NCI-H2107 treated with DMSO at 0.1 percent for 48 hours (cell line): ENCODE measurements around the gene IQUB.
"Not testable (repeated sequence)": the region's sequence is repeated elsewhere in the genome, so short reads cannot be mapped to it uniquely, and the experiment has no call there.

ENCODE experiments used
- DNase-seq: peaks from one replicate; lab custom pipeline; 2025; ENCODE audit not compliant: unreplicated experiment; lab: John Stamatoyannopoulos, UW

The IQUB gene

DNA sequence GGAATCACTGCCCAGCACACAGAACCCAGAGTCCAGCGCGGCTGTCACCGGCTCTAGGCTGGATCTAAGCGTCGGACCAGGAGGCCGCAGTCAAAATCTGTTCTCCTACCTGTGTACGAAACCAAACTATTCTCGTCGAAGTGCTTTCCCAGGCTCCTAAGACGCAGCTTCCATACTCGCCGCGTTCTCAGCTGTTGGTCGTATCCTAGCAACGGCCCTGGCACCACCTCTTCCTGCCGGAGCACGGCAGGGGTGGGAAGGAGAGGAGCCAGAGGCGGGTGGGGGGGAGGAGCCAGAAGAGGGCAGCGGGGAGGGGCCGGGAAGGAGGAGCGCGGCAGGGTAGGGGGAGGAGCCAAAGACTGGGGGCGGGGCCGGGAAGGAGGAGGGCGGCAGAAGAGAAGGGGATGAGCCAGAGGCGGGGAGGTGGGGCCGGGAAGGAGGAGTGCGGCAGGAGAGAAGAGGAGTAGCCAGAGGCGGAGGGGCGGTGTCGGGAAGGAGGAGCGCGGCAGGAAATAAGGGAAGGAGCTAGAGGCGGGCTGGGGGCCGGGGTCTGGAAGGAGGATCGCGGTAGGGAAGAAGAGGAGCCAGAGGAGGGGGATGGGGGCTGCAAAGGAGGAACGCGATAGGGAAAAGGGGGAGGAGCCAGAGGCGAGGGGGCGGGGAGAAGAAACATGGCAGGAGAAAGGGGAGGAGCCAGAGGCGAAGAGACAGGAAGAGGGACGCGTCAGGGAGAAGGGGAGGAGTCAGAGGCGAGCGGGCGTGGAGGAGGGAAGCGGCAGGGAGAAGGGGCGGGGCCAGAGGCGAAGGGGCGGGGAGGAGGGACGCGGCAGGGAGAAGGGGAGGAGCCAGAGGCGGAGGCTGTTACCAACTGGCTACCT lies at the start of gene IQUB:
Gene IQUB, minus strand, starts transcription at position 213 of the 878 bp plus-strand sequence. CDS start 22,255 bp downstream, outside the sequence.
- DNase-seq: peak; percentile 95

- no peak for DNase-seq
These were observed 49.4 kb upstream of the IQUB start for GRCh38 chr7:123583821-123584220.

- DNase-seq: no peak
These were observed 46.7 kb upstream of the IQUB start for GRCh38 chr7:123581162-123581459.

DNA sequence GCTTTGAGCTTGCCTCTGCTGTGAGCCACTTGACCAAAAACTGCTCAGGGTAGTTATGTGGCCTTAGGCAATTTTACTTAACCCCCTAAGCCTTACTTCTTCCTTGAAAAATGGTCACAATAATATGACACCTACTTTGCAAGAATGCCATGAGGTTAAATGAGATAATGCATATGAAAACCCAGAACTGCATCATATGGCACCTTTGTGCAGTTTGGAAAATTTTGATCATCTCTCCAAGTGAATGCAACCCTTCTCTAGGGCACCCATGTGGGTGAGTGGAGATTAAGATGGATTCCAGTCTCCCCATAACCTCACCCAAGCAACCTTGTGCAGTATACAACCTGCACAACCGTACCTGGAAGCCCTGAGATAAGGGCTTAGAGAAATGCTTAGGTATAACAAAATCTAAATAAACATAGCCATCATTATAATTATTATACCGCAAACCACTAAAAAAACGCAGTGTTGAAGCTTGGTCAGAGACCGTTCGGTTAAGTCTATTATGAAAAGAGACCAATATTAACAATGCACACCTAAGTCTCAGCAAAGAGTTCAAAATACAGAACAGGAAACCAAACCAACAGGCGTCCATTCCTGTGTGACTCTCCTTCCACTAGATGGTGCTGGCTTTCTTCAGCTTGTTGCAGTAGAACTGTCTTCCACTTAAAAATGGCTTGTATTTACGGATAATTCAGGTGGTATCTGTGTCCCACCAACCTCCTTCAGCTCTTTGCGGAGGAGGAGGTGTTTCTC lies 46.2 kb upstream of the IQUB start:
- peak; percentile 88 for DNase-seq

DNA sequence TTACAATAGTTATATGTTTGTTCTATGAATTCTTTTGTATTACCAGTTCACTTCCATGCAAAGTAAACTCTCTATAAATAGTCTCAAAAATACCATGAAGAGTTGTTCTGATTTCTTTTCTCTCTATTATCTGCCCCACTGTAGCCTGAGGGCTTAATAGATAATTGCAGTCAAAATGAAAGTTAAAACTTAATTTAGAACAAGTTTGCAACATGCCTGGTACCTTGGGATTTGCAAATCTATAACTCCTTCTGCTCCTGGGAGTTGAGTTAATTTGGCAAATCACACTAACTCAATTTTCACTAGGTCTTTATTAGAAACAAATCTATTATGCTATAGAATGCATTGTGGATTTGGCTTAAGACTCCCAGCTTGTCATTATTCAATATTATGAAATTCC lies 45.0 kb upstream of the IQUB start:
- DNase-seq: no peak

DNA sequence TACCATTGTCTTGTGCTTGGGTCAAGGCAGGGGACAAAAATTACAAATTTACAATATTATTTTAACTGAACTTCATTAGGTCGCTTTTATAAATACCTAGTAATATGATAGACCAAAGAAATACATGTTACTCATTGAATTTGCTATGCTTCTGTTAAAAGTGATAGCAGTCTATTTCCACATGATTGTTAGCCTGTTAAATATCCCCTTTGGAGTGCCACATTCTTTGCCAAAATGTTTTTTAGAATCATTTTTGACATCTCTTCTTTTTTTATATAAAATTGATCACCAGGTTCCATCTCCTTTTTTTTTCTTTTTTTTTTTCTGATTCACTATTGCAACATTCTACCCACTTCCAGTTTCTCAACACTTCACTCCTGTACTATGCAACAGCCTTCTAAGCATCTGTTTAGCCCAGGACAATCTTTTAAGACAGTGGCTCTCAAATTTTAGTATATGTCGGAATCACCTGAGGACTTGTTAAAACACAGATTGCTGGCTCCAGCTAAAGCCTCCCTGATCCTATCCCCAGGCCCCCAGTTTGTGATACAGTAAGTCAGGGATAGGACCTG lies 39.6 kb upstream of the IQUB start:
- DNase-seq: no peak

- no peak for DNase-seq
These were observed 38.9 kb upstream of the IQUB start for GRCh38 chr7:123573341-123573740.

GRCh38 chr7:123571684-123572083 lies 37.3 kb upstream of the IQUB start:
- no peak for DNase-seq

DNA sequence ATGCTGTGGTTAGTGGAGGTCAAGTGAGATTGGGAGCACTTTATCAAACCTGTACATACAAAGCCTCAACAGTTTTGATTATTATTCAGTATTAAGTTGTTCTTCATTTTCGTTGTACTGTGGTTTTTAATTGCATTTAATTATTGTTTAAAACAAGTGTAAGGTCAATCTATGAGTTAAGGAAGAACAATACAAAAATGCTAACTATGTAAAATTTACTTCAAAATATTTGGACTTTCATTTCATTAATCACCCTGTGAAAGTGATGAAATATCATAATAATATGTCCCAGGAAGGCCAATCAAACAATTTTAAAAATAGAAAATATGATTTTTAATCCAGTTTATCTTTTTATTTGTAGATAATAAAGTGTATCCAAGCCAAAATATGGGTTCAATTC lies 36.8 kb upstream of the IQUB start:
- DNase-seq: no peak

- DNase-seq: no peak
These were observed 36.2 kb upstream of the IQUB start for GRCh38 chr7:123570390-123571182.

DNA sequence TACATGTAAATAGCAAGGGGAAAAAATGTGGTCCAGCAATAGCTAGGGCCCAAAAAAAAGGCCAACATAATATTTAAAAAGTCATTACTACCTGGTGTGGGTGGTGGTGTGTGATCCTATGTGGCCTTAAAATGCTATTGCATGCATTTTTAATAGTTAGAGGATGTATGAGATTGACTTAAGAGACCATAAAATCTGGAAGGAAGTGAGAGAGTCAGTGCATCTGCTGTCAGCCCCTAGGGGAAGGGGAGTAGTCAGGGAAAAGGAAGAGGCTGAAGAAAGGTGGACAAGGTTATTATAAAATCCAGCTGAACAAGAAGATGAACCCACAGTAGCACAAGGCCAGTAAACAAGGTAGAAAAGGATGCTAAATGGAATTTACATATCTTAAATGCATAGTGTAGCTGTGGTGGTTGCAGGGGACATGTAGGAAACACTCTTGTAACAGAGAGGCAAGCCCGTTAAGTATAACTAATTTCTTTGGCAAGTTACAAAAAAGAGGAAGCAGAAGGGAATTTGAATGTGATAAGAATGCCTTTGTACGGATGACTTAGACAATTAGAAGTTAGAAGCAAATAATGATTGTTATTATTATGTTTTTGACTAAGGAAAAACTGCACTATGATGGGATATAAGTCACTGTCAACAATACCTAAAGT lies 35.1 kb upstream of the IQUB start:
- DNase-seq: no peak

GRCh38 chr7:123562121-123562520 lies 27.7 kb upstream of the IQUB start:
- no peak for DNase-seq

DNA sequence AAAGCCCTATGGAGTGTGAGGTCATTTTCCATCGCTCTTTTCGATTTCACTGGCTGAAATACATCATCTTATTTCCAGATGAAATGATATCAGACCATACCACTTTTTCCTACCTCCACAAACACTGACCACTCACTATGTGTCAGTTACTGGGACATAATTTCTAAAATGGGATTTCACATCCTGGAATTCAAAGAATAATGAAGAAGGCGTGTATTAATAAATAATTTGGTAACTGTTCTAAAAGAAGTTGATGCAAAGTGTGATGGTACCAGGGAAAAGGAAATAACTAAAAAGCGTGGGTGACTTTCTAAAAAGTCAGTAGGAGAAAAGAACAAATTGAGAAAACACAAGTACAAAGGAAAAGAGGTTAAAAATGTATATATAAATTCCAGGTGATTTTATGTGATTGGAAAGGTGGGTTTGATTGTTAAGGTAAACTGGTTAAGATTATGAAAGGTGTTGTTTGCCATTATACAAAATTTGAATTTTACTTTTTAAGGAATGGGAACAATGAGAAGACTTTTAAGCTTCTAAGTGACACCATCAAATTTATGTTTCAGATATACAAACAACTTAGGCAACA lies 24.0 kb upstream of the IQUB start:
- DNase-seq: no peak

- peak; percentile 100 for DNase-seq
These were observed 23.2 kb upstream of the IQUB start, which contains the start of gene NDUFA5 for GRCh38 chr7:123557398-123558288. TSS of gene NDUFA5 (minus strand) at chr7:123557818. CDS start at chr7:123557795, 23 bp downstream.

GRCh38 chr7:123557016-123557397 lies 22.6 kb upstream of the IQUB start:
- no peak for DNase-seq

DNA sequence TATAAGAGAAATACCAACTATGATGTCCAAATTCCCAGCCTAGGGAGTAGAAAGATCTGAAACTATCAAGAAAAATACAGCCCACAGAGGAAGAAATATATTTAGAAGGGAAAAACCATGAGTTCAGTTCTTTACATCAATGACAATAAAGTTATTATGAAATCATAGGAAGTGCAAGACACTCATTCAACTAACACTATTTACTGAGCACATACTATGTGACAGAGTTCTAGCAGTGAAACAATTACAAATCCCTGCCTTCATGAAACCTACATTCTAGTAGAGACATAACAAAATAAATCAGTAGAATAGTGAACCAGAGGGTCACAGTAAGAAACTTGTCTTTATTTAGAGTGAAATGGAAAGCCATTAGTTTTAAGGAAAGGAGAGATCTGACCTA lies 21.1 kb upstream of the IQUB start:
- DNase-seq: no peak

- no peak for DNase-seq
These were observed 18.8 kb upstream of the IQUB start for GRCh38 chr7:123553159-123553558.

- DNase-seq: no peak
These were observed 18.2 kb upstream of the IQUB start for GRCh38 chr7:123552641-123553040.

GRCh38 chr7:123552134-123552533 lies 17.7 kb upstream of the IQUB start:
- not testable (repeated sequence) for DNase-seq
